ENCODE data around the gene PLXDC1. TPM values are rescaled to one million over a fixed set of nuclear protein-coding genes. Genes with fewer than 3 reads are reported as not detected.

The PLXDC1 gene
- total and polyA plus RNA-seq, 7 experiments from 2014 or later, result 2.3 to 55.7 (median 30.8) TPM

- H3K27ac Mint-ChIP-seq, result no peak overlapping the region
- no peak for ATAC-seq
Observed at GRCh38 chr17:39183720-39184119, 32.3 kb upstream of the PLXDC1 start.

GRCh38 chr17:39183045-39183444, 31.6 kb upstream of the PLXDC1 start:
- no peak overlapping the region for H3K4me3 ChIP-seq (ENCODE audit: low read length)

More at GRCh38 chr17:39183720-39184119, 32.3 kb upstream of the PLXDC1 start:
- no peak overlapping the region for H3K4me3 Mint-ChIP-seq
- Histone ChIP-seq H3K4me1 (ENCODE audit: control insufficient read depth in 2 of 2, insufficient read depth in 2 of 2, low read length in 2 of 2) (no peaks in the 10 kb centered on the region), H3K36me3 (ENCODE audit: control insufficient read depth in 2 of 3, insufficient read depth in 3 of 3, low read length in 3 of 3) (peaks cover 0 to 39% (median 0%) of the 10 kb centered on the region in 3 experiments), H3K27me3 (ENCODE audit: control insufficient read depth in 2 of 2, insufficient read depth in 2 of 2, low read length in 2 of 2) (no peaks in the 10 kb centered on the region), H3K27ac (ENCODE audit: low read depth, low read length) (no peak overlapping the region), H3K9me3 (ENCODE audit: control insufficient read depth in 2 of 3, low read length in 3 of 3) (no peaks in the 10 kb centered on the region), H3K4me3 (ENCODE audit: low read length) (no peak overlapping the region)
- H3K36me3 Mint-ChIP-seq, result peaks cover 5 to 18% (median 11%) of the 10 kb centered on the region in 5 donors
- intact Hi-C loops (cut with micrococcal nuclease), result no loop called here
- CTCF ChIA-PET, result interaction anchor here (0.7 to 1.6 kb wide), 2 partner anchors 10 to 49 kb away, joined by 3 to 10 read pairs; no protein-coding TSS in a partner anchor
- H3K9me3 Mint-ChIP-seq, result no peaks in the 10 kb centered on the region
- H3K4me1 Mint-ChIP-seq, result peaks cover 0 to 4% (median 0%) of the 10 kb centered on the region in 7 donors
- DNase-seq, result no peak
- no peaks in the 10 kb centered on the region for H3K27me3 Mint-ChIP-seq
- POLR2A ChIA-PET, result interaction anchor here (1.0 kb wide), 2 partner anchors 12 to 16 kb away, joined by 3 read pairs; partner anchors contain the start of gene RPL19

GRCh38 chr17:39181303-39181702, 29.9 kb upstream of the PLXDC1 start:
- CTCF ChIA-PET, result no interaction called here
- no peaks in the 10 kb centered on the region for H3K9me3 Mint-ChIP-seq
- no peak overlapping the region for H3K27ac Mint-ChIP-seq
- no peak overlapping the region for H3K4me3 ChIP-seq (ENCODE audit: low read length)
- peaks cover 0 to 44% (median 0%) of the 10 kb centered on the region in 3 experiments for H3K36me3 ChIP-seq (ENCODE audit: control insufficient read depth in 2 of 3, insufficient read depth in 3 of 3, low read length in 3 of 3)
- H3K36me3 Mint-ChIP-seq, result peaks cover 5 to 27% (median 11%) of the 10 kb centered on the region in 5 donors
- peaks cover 0 to 5% (median 0%) of the 10 kb centered on the region in 7 donors for H3K4me1 Mint-ChIP-seq
- POLR2A ChIA-PET, result no interaction called here
- H3K4me3 Mint-ChIP-seq, result no peak overlapping the region
- no peak for DNase-seq
- ATAC-seq, result no peak
- H3K4me1 ChIP-seq (ENCODE audit: control insufficient read depth in 2 of 2, insufficient read depth in 2 of 2, low read length in 2 of 2), result no peaks in the 10 kb centered on the region
- no peaks in the 10 kb centered on the region for H3K27me3 Mint-ChIP-seq
- H3K27ac ChIP-seq (ENCODE audit: low read depth, low read length), result no peak overlapping the region
- intact Hi-C loops (cut with micrococcal nuclease), result no loop called here
- no peaks in the 10 kb centered on the region for H3K27me3 ChIP-seq (ENCODE audit: control insufficient read depth in 2 of 2, insufficient read depth in 2 of 2, low read length in 2 of 2)
- no peaks in the 10 kb centered on the region for H3K9me3 ChIP-seq (ENCODE audit: control insufficient read depth in 2 of 3, low read length in 3 of 3)

More at GRCh38 chr17:39183045-39183444, 31.6 kb upstream of the PLXDC1 start:
- Histone ChIP-seq H3K36me3 (ENCODE audit: control insufficient read depth in 2 of 3, insufficient read depth in 3 of 3, low read length in 3 of 3) (peaks cover 0 to 39% (median 0%) of the 10 kb centered on the region in 3 experiments), H3K27ac (ENCODE audit: low read depth, low read length) (no peak overlapping the region), H3K4me1 (ENCODE audit: control insufficient read depth in 2 of 2, insufficient read depth in 2 of 2, low read length in 2 of 2) (no peaks in the 10 kb centered on the region), H3K27me3 (ENCODE audit: control insufficient read depth in 2 of 2, insufficient read depth in 2 of 2, low read length in 2 of 2) (no peaks in the 10 kb centered on the region), H3K9me3 (ENCODE audit: control insufficient read depth in 2 of 3, low read length in 3 of 3) (no peaks in the 10 kb centered on the region)
- Mint-ChIP-seq H3K4me3 (no peak overlapping the region), H3K4me1 (peaks cover 0 to 4% (median 0%) of the 10 kb centered on the region in 7 donors), H3K9me3 (no peaks in the 10 kb centered on the region), H3K36me3 (peaks cover 5 to 18% (median 11%) of the 10 kb centered on the region in 5 donors), H3K27ac (no peak overlapping the region), H3K27me3 (no peaks in the 10 kb centered on the region)
- DNase-seq (no peak), ATAC-seq (no peak)
- POLR2A ChIA-PET, result interaction anchor here (1.0 kb wide), 2 partner anchors 13 to 17 kb away, joined by 3 read pairs; partner anchors contain the start of gene RPL19
- intact Hi-C loops (cut with micrococcal nuclease), result no loop called here
- CTCF ChIA-PET, result interaction anchor here (0.7 to 1.6 kb wide), 2 partner anchors 9 to 50 kb away, joined by 3 to 10 read pairs; no protein-coding TSS in a partner anchor

- DNase-seq, result no peak
- H3K36me3 Mint-ChIP-seq, result peaks cover 4 to 19% (median 9%) of the 10 kb centered on the region in 5 donors
- CTCF ChIA-PET, result interaction anchor here (0.6 to 6.7 kb wide), 6 partner anchors 12 to 1708 kb away, joined by 3 to 81 read pairs (median 3); partner anchors contain the start of gene ARL5C
- Histone ChIP-seq H3K9me3 (ENCODE audit: control insufficient read depth in 2 of 3, low read length in 3 of 3) (no peaks in the 10 kb centered on the region), H3K27me3 (ENCODE audit: control insufficient read depth in 2 of 2, insufficient read depth in 2 of 2, low read length in 2 of 2) (no peaks in the 10 kb centered on the region), H3K4me3 (ENCODE audit: low read length) (no peak overlapping the region), H3K36me3 (ENCODE audit: control insufficient read depth in 2 of 3, insufficient read depth in 3 of 3, low read length in 3 of 3) (peaks cover 0 to 20% (median 0%) of the 10 kb centered on the region in 3 experiments), H3K27ac (ENCODE audit: low read depth, low read length) (no peak overlapping the region), H3K4me1 (ENCODE audit: control insufficient read depth in 2 of 2, insufficient read depth in 2 of 2, low read length in 2 of 2) (peaks cover 0 to under 1% of the 10 kb centered on the region in 2 donors)
- ATAC-seq, result no peak
- peaks cover 1 to 13% (median 5%) of the 10 kb centered on the region in 7 donors for H3K4me1 Mint-ChIP-seq
- no peaks in the 10 kb centered on the region for H3K9me3 Mint-ChIP-seq
- intact Hi-C loops (cut with micrococcal nuclease), result no loop called here
- H3K27ac Mint-ChIP-seq, result no peak overlapping the region
- no peak overlapping the region for H3K4me3 Mint-ChIP-seq
- H3K27me3 Mint-ChIP-seq, result no peaks in the 10 kb centered on the region
- POLR2A ChIA-PET, result no interaction called here
Observed at GRCh38 chr17:39178536-39178935, 27.1 kb upstream of the PLXDC1 start.

GRCh38 chr17:39177256-39177655, 25.8 kb upstream of the PLXDC1 start:
- no peaks in the 10 kb centered on the region for H3K27me3 Mint-ChIP-seq
- no peak overlapping the region for H3K4me3 Mint-ChIP-seq
- no peaks in the 10 kb centered on the region for H3K27me3 ChIP-seq (ENCODE audit: control insufficient read depth in 2 of 2, insufficient read depth in 2 of 2, low read length in 2 of 2)
- H3K4me3 ChIP-seq (ENCODE audit: low read length), result no peak overlapping the region
- peaks cover 7 to 23% (median 18%) of the 10 kb centered on the region in 7 donors for H3K4me1 Mint-ChIP-seq
- H3K27ac ChIP-seq (ENCODE audit: low read depth, low read length), result no peak overlapping the region
- H3K9me3 Mint-ChIP-seq, result no peaks in the 10 kb centered on the region
- peaks cover 0 to 10% (median 0%) of the 10 kb centered on the region in 5 donors for H3K36me3 Mint-ChIP-seq
- POLR2A ChIA-PET, result no interaction called here
- peaks cover 0 to 17% (median 0%) of the 10 kb centered on the region in 3 experiments for H3K36me3 ChIP-seq (ENCODE audit: control insufficient read depth in 2 of 3, insufficient read depth in 3 of 3, low read length in 3 of 3)
- no peaks in the 10 kb centered on the region for H3K9me3 ChIP-seq (ENCODE audit: control insufficient read depth in 2 of 3, low read length in 3 of 3)
- DNase-seq (no peak), ATAC-seq (no peak)
- CTCF ChIA-PET, result interaction anchor here (1.0 to 6.7 kb wide), 3 partner anchors 24 to 194 kb away, joined by 3 to 81 read pairs (median 3); no protein-coding TSS in a partner anchor
- intact Hi-C loops (cut with micrococcal nuclease), result no loop called here
- H3K4me1 ChIP-seq (ENCODE audit: control insufficient read depth in 2 of 2, insufficient read depth in 2 of 2, low read length in 2 of 2), result peaks cover 0 to 8% of the 10 kb centered on the region in 2 donors
- H3K27ac Mint-ChIP-seq, result peak overlapping the region in 1 of 9 donors; percentile 65

- Histone ChIP-seq H3K36me3 (ENCODE audit: control insufficient read depth in 2 of 3, insufficient read depth in 3 of 3, low read length in 3 of 3) (peaks cover 0 to 17% (median 0%) of the 10 kb centered on the region in 3 experiments), H3K27me3 (ENCODE audit: control insufficient read depth in 2 of 2, insufficient read depth in 2 of 2, low read length in 2 of 2) (no peaks in the 10 kb centered on the region), H3K4me3 (ENCODE audit: low read length) (no peak overlapping the region), H3K27ac (ENCODE audit: low read depth, low read length) (no peak overlapping the region), H3K9me3 (ENCODE audit: control insufficient read depth in 2 of 3, low read length in 3 of 3) (no peaks in the 10 kb centered on the region), H3K4me1 (ENCODE audit: control insufficient read depth in 2 of 2, insufficient read depth in 2 of 2, low read length in 2 of 2) (peaks cover 0 to 8% of the 10 kb centered on the region in 2 donors)
- ATAC-seq, result no peak
- intact Hi-C loops (cut with micrococcal nuclease), result loop anchor here (1.0 kb wide), 5 partner anchors 11 to 308 kb away; no protein-coding TSS in a partner anchor
- Mint-ChIP-seq H3K9me3 (no peaks in the 10 kb centered on the region), H3K27me3 (no peaks in the 10 kb centered on the region), H3K4me3 (no peak overlapping the region), H3K27ac (no peak overlapping the region), H3K36me3 (peaks cover 0 to 10% (median 0%) of the 10 kb centered on the region in 5 donors), H3K4me1 (peaks cover 12 to 29% (median 20%) of the 10 kb centered on the region in 7 donors)
- ChIA-PET CTCF (interaction anchor here (0.7 to 6.7 kb wide), 10 partner anchors 13 to 197 kb away, joined by 3 to 81 read pairs (median 4); no protein-coding TSS in a partner anchor), POLR2A (interaction anchor here (1.3 to 1.9 kb wide), 2 partner anchors 20 to 24 kb away, joined by 3 to 8 read pairs; partner anchors contain the start of gene RPL19)
- DNase-seq, result no peak
Observed at GRCh38 chr17:39175695-39176093, 24.3 kb upstream of the PLXDC1 start.
